OCI-LY7 (cell line): Measurements from ENCODE around the gene HTRA2. TPM values are rescaled to one million over a fixed set of nuclear protein-coding genes. Genes with fewer than 3 reads are reported as not detected.

Experiments
- BruUV-seq: library from RNA; stranded (reverse); fragments of 400-500 nt; replicated peaks from 2 replicates; lab custom pipeline; 2021; lab: Mats Ljungman, UMichigan
- CTCF ChIA-PET: fragments of 300-600 bp; sonication (Branson Sonifier 250); formaldehyde crosslinking; loops from one replicate; lab custom pipeline; 2022; ENCODE audit warnings: antibody characterized with exemption; ENCODE audit not compliant: unreplicated experiment; lab: Charles Lee
- POLR2A ChIA-PET: fragments of 300-600 bp; sonication (Branson Sonifier 250); formaldehyde crosslinking; loops from one replicate; lab custom pipeline; 2022; ENCODE audit warnings: antibody characterized with exemption; lab: Charles Lee
- DNase-seq: peaks from one replicate; pipeline ENCODE4 v3.0.0-alpha.2; 2015; ENCODE audit warnings: low spot score
- H2AFZ ChIP-seq: fragments of 200-600 bp; sonication (generic), shearing (Covaris generic); 2 replicates; pipeline ENCODE4 v1.6.1; 2014; ENCODE audit warnings: mild to moderate bottlenecking, antibody characterized with exemption, low read length, moderate library complexity
- H3K27ac ChIP-seq: fragments of 200-600 bp; sonication (generic); 2 replicates; pipeline ENCODE4 v1.5.1; 2014; ENCODE audit warnings: mixed run types, low read depth, mild to moderate bottlenecking, moderate library complexity, low read length, inconsistent platforms; ENCODE audit not compliant: poor library complexity, severe bottlenecking
- H3K36me3 ChIP-seq: fragments of 200-600 bp; sonication (generic); 2 replicates; pipeline ENCODE4 v1.6.1; 2014; ENCODE audit warnings: mild to moderate bottlenecking, antibody characterized with exemption, low read length, moderate library complexity, mixed read lengths; ENCODE audit not compliant: insufficient read depth
- H3K4me1 ChIP-seq: fragments of 200-600 bp; sonication (generic); 2 replicates; pipeline ENCODE4 v1.5.1; 2014; ENCODE audit warnings: mild to moderate bottlenecking, low read length; ENCODE audit not compliant: insufficient read depth, poor library complexity, severe bottlenecking
- H3K4me2 ChIP-seq: fragments of 200-600 bp; sonication (generic); 2 replicates; pipeline ENCODE4 v1.6.1; 2014; ENCODE audit warnings: mild to moderate bottlenecking, low read length
- H3K4me3 ChIP-seq: fragments of 200-600 bp; sonication (generic); 2 replicates; pipeline ENCODE4 v1.5.1; 2014; ENCODE audit warnings: mild to moderate bottlenecking, low read depth, low read length; ENCODE audit not compliant: poor library complexity, severe bottlenecking
- H3K79me2 ChIP-seq: fragments of 200-600 bp; sonication (generic); 2 replicates; pipeline ENCODE4 v1.6.1; 2016; ENCODE audit warnings: low read depth, mild to moderate bottlenecking, low read length, moderate library complexity, mixed read lengths; ENCODE audit not compliant: insufficient read depth
- H3K9me2 ChIP-seq: fragments of 200-600 bp; sonication (generic); 2 replicates; pipeline ENCODE4 v1.6.1; 2016; ENCODE audit warnings: mild to moderate bottlenecking, low read length, mixed read lengths; ENCODE audit not compliant: insufficient read depth
- H3K9me3 ChIP-seq: fragments of 200-600 bp; sonication (generic); 2 replicates; pipeline ENCODE4 v1.6.1; 2014; ENCODE audit warnings: mild to moderate bottlenecking, mixed run types, low read length, mixed read lengths
- H4K20me1 ChIP-seq: fragments of 200-600 bp; sonication (generic); 2 replicates; pipeline ENCODE4 v1.6.1; 2014; ENCODE audit warnings: mild to moderate bottlenecking, antibody characterized with exemption, low read length, moderate library complexity, mixed read lengths; ENCODE audit not compliant: insufficient read depth
- EZH2phosphoT487 ChIP-seq: fragments of 200-600 bp; sonication (generic); IDR thresholded peaks from 2 replicates; pipeline ENCODE4 v1.6.1; 2018; ENCODE audit warnings: low read depth, borderline replicate concordance, mild to moderate bottlenecking, mixed run types, antibody characterized with exemption, low read length, moderate library complexity, mixed read lengths
- intact Hi-C: fragments of 100-400 bp; cut with micrococcal nuclease; formaldehyde crosslinking; loops from one replicate; pipeline ENCODE4 v1.10.0; 2022; ENCODE audit not compliant: unreplicated experiment
- total RNA-seq, 2 experiments: library from RNA; depleted of rRNA in 1 of 2; stranded (reverse); fragments of >200 nt in 1 of 2; shearing (Covaris generic) in 1 of 2; gene quantifications; 2 replicates each; pipeline ENCODE4 v1.2.3, GENCODE V29; 2014 to 2022
- TF ChIP-seq, protein P1 (sequence below): fragments of 200-600 bp; sonication (generic); conservative IDR thresholded peaks from 2 replicates; pipeline ENCODE4 v1.5.1; 2014; ENCODE audit warnings: mild to moderate bottlenecking, antibody characterized with exemption, low read length, moderate library complexity, mixed read lengths

HTRA2 gene
- total RNA-seq, 2 experiments from 2014 or later: 50.7 to 54.8 TPM

GRCh38 chr2:74527741-74528140 is 2.0 kb upstream of the HTRA2 start:
- ChIA-PET CTCF (interaction anchor here (0.5 kb wide), 1 partner anchor 1179 kb away, joined by 3 read pairs; no protein-coding TSS in a partner anchor), POLR2A (no interaction called here)
- Histone ChIP-seq H3K79me2 (peaks cover 37% of the 10 kb centered on the region), H3K9me3 (no peaks in the 10 kb centered on the region), H4K20me1 (peaks cover 5% of the 10 kb centered on the region; the same call in 1 of the 2 replicates), H3K4me1 (peaks cover 33% of the 10 kb centered on the region), H2AFZ (no peak overlapping the region), H3K36me3 (peaks cover 62% of the 10 kb centered on the region), H3K4me2 (peak overlapping the region; percentile 95), H3K9me2 (no peaks in the 10 kb centered on the region), H3K4me3 (peak overlapping the region; percentile 98), H3K27ac (no peak overlapping the region)
- TF ChIP-seq, protein P1, sequence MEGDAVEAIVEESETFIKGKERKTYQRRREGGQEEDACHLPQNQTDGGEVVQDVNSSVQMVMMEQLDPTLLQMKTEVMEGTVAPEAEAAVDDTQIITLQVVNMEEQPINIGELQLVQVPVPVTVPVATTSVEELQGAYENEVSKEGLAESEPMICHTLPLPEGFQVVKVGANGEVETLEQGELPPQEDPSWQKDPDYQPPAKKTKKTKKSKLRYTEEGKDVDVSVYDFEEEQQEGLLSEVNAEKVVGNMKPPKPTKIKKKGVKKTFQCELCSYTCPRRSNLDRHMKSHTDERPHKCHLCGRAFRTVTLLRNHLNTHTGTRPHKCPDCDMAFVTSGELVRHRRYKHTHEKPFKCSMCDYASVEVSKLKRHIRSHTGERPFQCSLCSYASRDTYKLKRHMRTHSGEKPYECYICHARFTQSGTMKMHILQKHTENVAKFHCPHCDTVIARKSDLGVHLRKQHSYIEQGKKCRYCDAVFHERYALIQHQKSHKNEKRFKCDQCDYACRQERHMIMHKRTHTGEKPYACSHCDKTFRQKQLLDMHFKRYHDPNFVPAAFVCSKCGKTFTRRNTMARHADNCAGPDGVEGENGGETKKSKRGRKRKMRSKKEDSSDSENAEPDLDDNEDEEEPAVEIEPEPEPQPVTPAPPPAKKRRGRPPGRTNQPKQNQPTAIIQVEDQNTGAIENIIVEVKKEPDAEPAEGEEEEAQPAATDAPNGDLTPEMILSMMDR: no peak
- no peak for TF ChIP-seq EZH2phosphoT487
- DNase-seq: no peak
- BruUV-seq: TSS peak; percentile 81
- intact Hi-C loops: no loop called here

DNA sequence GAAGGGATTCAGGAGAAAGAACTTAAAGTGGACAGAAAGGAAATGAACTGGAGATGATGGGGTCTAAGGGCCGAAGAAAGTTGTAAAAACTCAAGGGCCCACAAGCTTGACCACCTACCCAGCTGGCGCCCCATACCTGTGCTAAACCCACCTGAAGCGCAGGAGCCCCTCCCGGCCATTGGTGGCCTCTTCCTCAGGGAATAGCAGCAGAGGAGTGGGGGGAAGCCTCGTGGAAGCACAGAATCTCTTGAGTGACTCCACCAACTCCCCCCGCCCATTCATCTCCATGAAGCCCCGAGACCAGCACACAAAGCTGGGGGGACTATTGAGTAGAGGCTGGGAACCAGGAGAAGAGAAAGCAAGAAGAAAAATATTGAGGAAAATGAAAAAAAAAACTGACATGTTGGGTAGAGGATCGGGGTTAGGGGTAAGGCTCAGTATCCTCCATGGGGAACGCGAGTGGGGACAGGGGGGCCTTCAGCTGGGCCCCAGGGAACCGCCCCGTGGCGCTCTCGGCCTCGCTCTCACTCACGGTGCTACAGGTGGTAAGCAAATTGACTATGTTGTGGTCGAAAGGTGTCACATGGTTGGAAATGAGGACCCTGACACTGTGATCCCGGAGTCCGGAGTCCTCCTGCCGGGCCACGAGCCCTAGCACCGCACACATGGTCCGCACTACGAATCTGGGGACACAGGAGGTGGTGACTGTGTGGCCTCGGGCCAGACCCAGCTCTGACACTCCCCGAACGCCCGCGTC is 955 bp upstream of the HTRA2 start:
- H2AFZ ChIP-seq: peak overlapping the region; percentile 65; the same call in 1 of the 2 replicates
- H3K27ac ChIP-seq: peak overlapping the region; percentile 67
- ChIA-PET CTCF (interaction anchor here (3.6 kb wide), 1 partner anchor 47 kb away, joined by 18 read pairs; the partner anchor contains the start of genes CCDC142 and TTC31), POLR2A (interaction anchor here (0.6 to 2.6 kb wide), 4 partner anchors 19 to 56 kb away, joined by 3 to 14 read pairs (median 4); partner anchors contain the start of gene MRPL53)
- TF ChIP-seq, protein P1: peak; percentile 56
- no peak for TF ChIP-seq EZH2phosphoT487
- no peaks in the 10 kb centered on the region for H3K9me3 ChIP-seq
- intact Hi-C loops: loop anchor here (1.0 kb wide), 4 partner anchors 21 to 107 kb away; partner anchors contain the start of genes C2orf81, PCGF1, TTC31 and WDR54
- peak overlapping the region; percentile 95 for H3K4me2 ChIP-seq
- peaks cover 5% of the 10 kb centered on the region; the same call in 1 of the 2 replicates for H4K20me1 ChIP-seq
- peak; percentile 45 for DNase-seq
- peak overlapping the region; percentile 98 for H3K4me3 ChIP-seq
- H3K4me1 ChIP-seq: peaks cover 33% of the 10 kb centered on the region
- BruUV-seq: no TSS peak
- no peaks in the 10 kb centered on the region for H3K9me2 ChIP-seq
- H3K36me3 ChIP-seq: peaks cover 70% of the 10 kb centered on the region
- peaks cover 37% of the 10 kb centered on the region for H3K79me2 ChIP-seq
